ENCODE measurements around the gene COL5A1. TPM values are rescaled to one million over a fixed set of nuclear protein-coding genes. Genes with fewer than 3 reads are reported as not detected.

COL5A1 gene
- total and polyA plus RNA-seq, 2 donors (not counting 1 experiment from before 2014, with no cell fraction given), result 72.8 to 109 TPM

DNA sequence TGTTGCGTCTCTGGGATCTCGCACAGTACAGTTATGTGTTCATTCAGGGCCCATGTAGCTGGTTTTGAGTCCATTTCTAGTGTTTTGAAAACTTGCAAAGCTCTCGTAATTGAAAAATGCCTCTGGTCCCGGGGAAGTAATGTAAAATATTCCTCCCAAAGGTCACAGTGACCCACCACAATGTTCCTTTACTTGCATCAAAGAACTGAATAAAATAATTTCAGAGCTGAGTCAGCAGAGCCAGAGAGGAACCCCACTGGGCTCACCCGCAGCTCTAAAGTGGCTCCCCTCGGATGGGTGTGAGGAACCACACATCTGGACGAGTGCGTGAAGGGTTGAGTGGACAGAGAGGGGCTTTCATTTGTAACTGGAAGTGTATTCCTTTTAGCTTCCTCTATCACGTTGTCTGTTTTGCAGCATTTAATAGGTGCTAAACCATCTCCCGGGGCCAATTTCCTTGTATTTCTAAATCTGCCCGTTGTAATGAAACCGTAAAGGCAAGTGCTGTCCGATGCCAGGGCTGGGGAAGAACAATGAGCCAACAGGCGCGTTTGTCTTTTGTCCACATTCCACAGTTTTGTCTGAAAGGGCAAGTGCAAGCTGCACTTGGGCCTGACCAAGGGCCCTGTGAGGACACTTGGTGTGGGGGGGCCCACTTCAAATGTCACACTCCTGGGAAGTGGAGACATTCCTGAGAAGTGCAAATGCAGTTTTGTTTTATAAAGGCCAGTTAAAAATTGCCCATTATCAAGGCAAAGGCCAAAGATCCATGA is 29.9 kb downstream of the COL5A1 start:
- TF ChIP-seq, protein P1, sequence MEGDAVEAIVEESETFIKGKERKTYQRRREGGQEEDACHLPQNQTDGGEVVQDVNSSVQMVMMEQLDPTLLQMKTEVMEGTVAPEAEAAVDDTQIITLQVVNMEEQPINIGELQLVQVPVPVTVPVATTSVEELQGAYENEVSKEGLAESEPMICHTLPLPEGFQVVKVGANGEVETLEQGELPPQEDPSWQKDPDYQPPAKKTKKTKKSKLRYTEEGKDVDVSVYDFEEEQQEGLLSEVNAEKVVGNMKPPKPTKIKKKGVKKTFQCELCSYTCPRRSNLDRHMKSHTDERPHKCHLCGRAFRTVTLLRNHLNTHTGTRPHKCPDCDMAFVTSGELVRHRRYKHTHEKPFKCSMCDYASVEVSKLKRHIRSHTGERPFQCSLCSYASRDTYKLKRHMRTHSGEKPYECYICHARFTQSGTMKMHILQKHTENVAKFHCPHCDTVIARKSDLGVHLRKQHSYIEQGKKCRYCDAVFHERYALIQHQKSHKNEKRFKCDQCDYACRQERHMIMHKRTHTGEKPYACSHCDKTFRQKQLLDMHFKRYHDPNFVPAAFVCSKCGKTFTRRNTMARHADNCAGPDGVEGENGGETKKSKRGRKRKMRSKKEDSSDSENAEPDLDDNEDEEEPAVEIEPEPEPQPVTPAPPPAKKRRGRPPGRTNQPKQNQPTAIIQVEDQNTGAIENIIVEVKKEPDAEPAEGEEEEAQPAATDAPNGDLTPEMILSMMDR (conservative IDR thresholded peaks at IDR 0.05 in 1 of 2, IDR thresholded peaks at IDR 0.05 in 1 of 2; ENCODE audit: low read depth in 1 of 2, low read length in 2 of 2), result no peak
- TF ChIP-seq EZH2 (IDR thresholded peaks at IDR 0.05; ENCODE audit: low read length, missing control alignments), result no peak
- Histone ChIP-seq H3K9ac (ENCODE audit: insufficient read depth, low read length) (no peak overlapping the region), H3K4me2 (ENCODE audit: extremely low read depth, insufficient read depth, low read length) (no peak overlapping the region), H3K4me3 (replicated peaks in 1 of 4; ENCODE audit: control extremely low read depth in 1 of 4, insufficient read depth in 1 of 4, low read depth in 3 of 4, low read length in 4 of 4) (no peak overlapping the region), H3K27ac (ENCODE audit: insufficient read depth, low read length) (no peak overlapping the region), H3K9me3 (ENCODE audit: control insufficient read depth, insufficient read depth, low read depth, low read length) (no peaks in the 10 kb centered on the region), H3K36me3 (ENCODE audit: control insufficient read depth, insufficient read depth, low read length) (peaks cover 1% of the 10 kb centered on the region), H4K20me1 (ENCODE audit: control insufficient read depth, extremely low read depth, insufficient read depth, low read length) (peaks cover 12% of the 10 kb centered on the region), H3K4me1 (ENCODE audit: control insufficient read depth, extremely low read depth, insufficient read depth, low read length) (peaks cover 19% of the 10 kb centered on the region), H2AFZ (ENCODE audit: low read length) (no peak overlapping the region), H3K27me3 (ENCODE audit: control insufficient read depth, insufficient read depth, low read length) (no peaks in the 10 kb centered on the region), H3K79me2 (ENCODE audit: control insufficient read depth, insufficient read depth, low read length) (peaks cover 60% of the 10 kb centered on the region)
- DNase-seq (ENCODE audit: low read depth in 2 of 2), result peak in 1 of 2 donors; percentile 70

DNA sequence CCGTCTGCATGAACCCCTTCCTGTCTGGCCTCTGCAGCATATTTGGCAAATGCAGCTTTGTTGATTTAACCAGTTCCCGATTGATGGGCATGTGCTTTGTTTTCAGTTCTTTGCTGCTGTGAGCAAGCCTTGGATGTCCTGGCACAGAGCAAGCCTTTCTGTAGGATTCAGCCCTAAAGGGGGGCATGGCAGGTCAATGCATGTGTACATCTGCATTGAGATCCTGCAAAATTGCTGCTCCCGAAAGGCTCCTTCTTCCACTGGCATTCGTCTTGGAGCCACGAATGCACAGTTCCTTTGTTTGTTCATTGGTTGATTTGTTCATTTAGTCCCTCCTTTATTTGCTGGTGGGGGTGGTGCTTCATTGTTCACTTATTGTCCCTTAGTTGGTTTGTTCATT is 34.8 kb downstream of the COL5A1 start:
- Histone ChIP-seq H3K27me3 (ENCODE audit: control insufficient read depth, insufficient read depth, low read length) (no peaks in the 10 kb centered on the region), H3K9me3 (ENCODE audit: control insufficient read depth, insufficient read depth, low read depth, low read length) (no peaks in the 10 kb centered on the region), H3K4me3 (replicated peaks in 1 of 4; ENCODE audit: control extremely low read depth in 1 of 4, insufficient read depth in 1 of 4, low read depth in 3 of 4, low read length in 4 of 4) (no peak overlapping the region), H3K4me1 (ENCODE audit: control insufficient read depth, extremely low read depth, insufficient read depth, low read length) (peaks cover 11% of the 10 kb centered on the region), H4K20me1 (ENCODE audit: control insufficient read depth, extremely low read depth, insufficient read depth, low read length) (peaks cover 15% of the 10 kb centered on the region), H3K9ac (ENCODE audit: insufficient read depth, low read length) (no peak overlapping the region), H2AFZ (ENCODE audit: low read length) (no peak overlapping the region), H3K4me2 (ENCODE audit: extremely low read depth, insufficient read depth, low read length) (no peak overlapping the region), H3K79me2 (ENCODE audit: control insufficient read depth, insufficient read depth, low read length) (peaks cover 64% of the 10 kb centered on the region), H3K36me3 (ENCODE audit: control insufficient read depth, insufficient read depth, low read length) (peaks cover 1% of the 10 kb centered on the region), H3K27ac (ENCODE audit: insufficient read depth, low read length) (no peak overlapping the region)
- no peak for DNase-seq (ENCODE audit: low read depth in 2 of 2)
- TF ChIP-seq EZH2 (IDR thresholded peaks at IDR 0.05; ENCODE audit: low read length, missing control alignments), result no peak
- TF ChIP-seq, protein P1 (conservative IDR thresholded peaks at IDR 0.05 in 1 of 2, IDR thresholded peaks at IDR 0.05 in 1 of 2; ENCODE audit: low read depth in 1 of 2, low read length in 2 of 2), result no peak

DNA sequence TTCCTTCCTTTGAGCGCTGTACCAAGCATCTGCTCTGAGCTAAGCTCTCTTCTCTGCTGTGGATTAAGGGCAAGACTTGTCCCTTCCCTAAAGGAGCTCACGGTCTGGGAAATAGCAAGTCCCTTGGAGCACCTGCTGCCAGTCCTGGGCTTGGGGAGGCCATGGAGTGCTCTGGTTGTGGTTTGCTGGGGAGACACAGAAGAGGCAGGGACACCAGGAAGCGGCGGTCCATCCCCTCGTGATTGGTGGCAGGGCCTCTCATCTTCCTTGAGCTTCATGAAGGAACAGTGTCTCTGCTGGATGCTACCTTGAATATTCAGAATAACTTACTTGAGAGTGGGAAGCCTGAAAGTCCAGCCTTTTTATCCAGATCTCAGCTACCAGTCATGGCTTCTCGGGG is 35.3 kb downstream of the COL5A1 start:
- Histone ChIP-seq H3K79me2 (ENCODE audit: control insufficient read depth, insufficient read depth, low read length) (peaks cover 61% of the 10 kb centered on the region), H3K9ac (ENCODE audit: insufficient read depth, low read length) (no peak overlapping the region), H4K20me1 (ENCODE audit: control insufficient read depth, extremely low read depth, insufficient read depth, low read length) (peaks cover 15% of the 10 kb centered on the region), H3K9me3 (ENCODE audit: control insufficient read depth, insufficient read depth, low read depth, low read length) (no peaks in the 10 kb centered on the region), H2AFZ (ENCODE audit: low read length) (no peak overlapping the region), H3K27ac (ENCODE audit: insufficient read depth, low read length) (no peak overlapping the region), H3K4me1 (ENCODE audit: control insufficient read depth, extremely low read depth, insufficient read depth, low read length) (peaks cover 14% of the 10 kb centered on the region), H3K36me3 (ENCODE audit: control insufficient read depth, insufficient read depth, low read length) (peaks cover 2% of the 10 kb centered on the region), H3K4me2 (ENCODE audit: extremely low read depth, insufficient read depth, low read length) (no peak overlapping the region), H3K4me3 (replicated peaks in 1 of 4; ENCODE audit: control extremely low read depth in 1 of 4, insufficient read depth in 1 of 4, low read depth in 3 of 4, low read length in 4 of 4) (no peak overlapping the region), H3K27me3 (ENCODE audit: control insufficient read depth, insufficient read depth, low read length) (no peaks in the 10 kb centered on the region)
- no peak for TF ChIP-seq EZH2 (IDR thresholded peaks at IDR 0.05; ENCODE audit: low read length, missing control alignments)
- TF ChIP-seq, protein P1 (conservative IDR thresholded peaks at IDR 0.05 in 1 of 2, IDR thresholded peaks at IDR 0.05 in 1 of 2; ENCODE audit: low read depth in 1 of 2, low read length in 2 of 2), result no peak
- no peak for DNase-seq (ENCODE audit: low read depth in 2 of 2)

All from fibroblast of lung (primary cell).